Adrenal gland (tissue), 12 donors: ENCODE data around the gene TFEB. TPM values are rescaled to one million over a fixed set of nuclear protein-coding genes. Genes with fewer than 3 reads are reported as not detected.

Experiments
- DNase-seq, 7 donors: peaks; one replicate each; pipeline ENCODE4 v3.0.0-alpha.2; 2019 to 2020
- H3K27ac ChIP-seq, 5 donors: fragments of 200-600 bp; sonication (generic) in 4 of 5; 1 replicate in 3 of 5; 2 replicates in 2 of 5; pipeline versions ENCODE4 v1.5.1 to v1.8.0; 2016 to 2020; ENCODE audit warnings: mild to moderate bottlenecking in 1 of 5
- H3K27me3 ChIP-seq: fragments of 200-600 bp; 2 replicates; pipeline ENCODE4 v1.8.0; 2021
- H3K36me3 ChIP-seq, 2 donors: fragments of 200-600 bp; replicated peaks in 1 of 2; 1 replicate in 1 of 2; 2 replicates in 1 of 2; pipeline versions ENCODE4 v1.5.1 to v1.8.0; 2018 to 2022
- H3K4me1 ChIP-seq, 2 donors: fragments of 200-600 bp; replicated peaks in 1 of 2; 1 replicate in 1 of 2; 2 replicates in 1 of 2; pipeline versions ENCODE4 v1.5.1 to v1.8.0; 2018 to 2021
- H3K4me3 ChIP-seq, 4 donors: fragments of 200-600 bp; sonication (generic) in 3 of 4; one replicate each; pipeline ENCODE4 v1.5.1; 2016 to 2018
- H3K9me3 ChIP-seq, 3 donors: fragments of 200-600 bp; sonication (generic) in 1 of 3; replicated peaks in 1 of 3; 1 replicate in 2 of 3; 2 replicates in 1 of 3; pipeline versions ENCODE4 v1.5.1 to v1.8.0; 2016 to 2021
- POLR2A ChIP-seq, 2 donors: fragments of 450-650 bp; IDR thresholded peaks; one replicate each; pipeline ENCODE4 v1.6.1; 2017; ENCODE audit warnings: antibody characterized with exemption in 2 of 2, mild to moderate bottlenecking in 2 of 2, moderate library complexity in 1 of 2
- WGBS, 4 donors: extraction: QIAGEN DNeasy Blood & Tissue Kit in 2 of 4; methylation state at CpG; one replicate each; pipeline versions ENCODE4 v1.1.5 to v1.1.7; 2013 to 2017; 5-methylcytosine and 5-hydroxymethylcytosine counted together
- intact Hi-C, 2 donors: fragments of 100-400 bp; cut with DNase I; formaldehyde crosslinking; loops; one replicate each; pipeline versions ENCODE4 v1.14.1 to v1.15.0; 2022 to 2023
- polyA plus RNA-seq, 3 donors: library from polyadenylated mRNA; stranded (reverse); fragments of 200-250 nt in 2 of 3; fragments of 350-450 nt in 1 of 3; fragmentation: Illumina TruSeq in 1 of 3; extraction: RNeasy Lipid Tissue Mini Kit (QIAGEN cat#74804) in 1 of 3; gene quantifications; one replicate each; pipeline ENCODE4 v1.2.3, GENCODE V29; 2013 to 2014
- total RNA-seq, 9 donors: library from RNA; depleted of rRNA in 4 of 9; stranded (reverse); fragments of >200 nt in 4 of 9; fragments of 120-200 nt in 1 of 9; fragmentation: NEBNext Ultra II Directional in 1 of 9; extraction: Animal tissue kit (Norgen Biotek cat#: 25700) in 1 of 9; gene quantifications; one replicate each; pipeline versions ENCODE4 v1.1.0 to v1.2.4, GENCODE V29; 2013 to 2023
- TF ChIP-seq, protein P1 (sequence below), 6 experiments: fragments of 450-650 bp in 4 of 6; fragments of 200-600 bp in 2 of 6; sonication (generic) in 1 of 6; IDR thresholded peaks; 1 replicate in 5 of 6; 2 replicates in 1 of 6; pipeline versions ENCODE4 v1.5.1 to v1.8.0; 2016 to 2021; ENCODE audit warnings: antibody characterized with exemption in 6 of 6, mild to moderate bottlenecking in 2 of 6, moderate library complexity in 1 of 6
- donor health status: healthy with polysubstance abuse.
- donor health status: Bipolar disorder and iron deficiency.
- donor health status: DM: yes; HTN: yes; CAD: no.
- donor health status: DM: no; HTN: no; CAD: no.
- donor health status: DM: no; HTN: no; CAD: no.
- donor health status: DM: yes; HTN: yes; CAD: no.

Gene TFEB
- total and polyA plus RNA-seq, 12 donors = 2.1 to 47.2 (median 20.2) TPM

DNA sequence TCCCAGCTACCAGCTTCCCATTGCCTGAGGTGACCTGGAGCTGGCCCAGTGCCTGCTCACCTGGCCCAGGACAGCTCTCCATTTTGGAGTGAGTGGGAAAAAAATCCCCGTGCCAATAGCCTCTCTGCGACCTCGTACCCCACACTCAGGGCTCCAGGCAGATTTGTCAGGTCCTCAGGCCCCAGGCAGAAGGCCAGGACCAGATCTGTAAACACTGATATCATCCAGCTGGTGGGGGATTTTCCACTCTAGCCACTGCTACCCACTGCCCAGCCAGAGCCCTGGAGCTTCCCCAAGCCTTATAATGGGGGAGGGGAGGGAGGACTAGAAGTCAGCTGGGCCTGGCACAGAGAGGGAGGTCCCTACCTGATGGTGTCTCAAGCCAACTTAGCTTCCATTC is 13.1 kb upstream of the TFEB start:
- intact Hi-C loops = no loop called here
- WGBS, 4 donors = 78 to 87% (median 80%) methylated on average over 3 of the region's 3 CpGs
- Histone ChIP-seq H3K4me3 (no peak overlapping the region), H3K36me3 (no peaks in the 10 kb centered on the region), H3K4me1 (no peaks in the 10 kb centered on the region), H3K27me3 (no peaks in the 10 kb centered on the region), H3K9me3 (no peaks in the 10 kb centered on the region), H3K27ac (no peak overlapping the region)
- no peak for DNase-seq
- no peak for TF ChIP-seq POLR2A (IDR thresholded peaks at IDR 0.05)
- TF ChIP-seq, protein P1, sequence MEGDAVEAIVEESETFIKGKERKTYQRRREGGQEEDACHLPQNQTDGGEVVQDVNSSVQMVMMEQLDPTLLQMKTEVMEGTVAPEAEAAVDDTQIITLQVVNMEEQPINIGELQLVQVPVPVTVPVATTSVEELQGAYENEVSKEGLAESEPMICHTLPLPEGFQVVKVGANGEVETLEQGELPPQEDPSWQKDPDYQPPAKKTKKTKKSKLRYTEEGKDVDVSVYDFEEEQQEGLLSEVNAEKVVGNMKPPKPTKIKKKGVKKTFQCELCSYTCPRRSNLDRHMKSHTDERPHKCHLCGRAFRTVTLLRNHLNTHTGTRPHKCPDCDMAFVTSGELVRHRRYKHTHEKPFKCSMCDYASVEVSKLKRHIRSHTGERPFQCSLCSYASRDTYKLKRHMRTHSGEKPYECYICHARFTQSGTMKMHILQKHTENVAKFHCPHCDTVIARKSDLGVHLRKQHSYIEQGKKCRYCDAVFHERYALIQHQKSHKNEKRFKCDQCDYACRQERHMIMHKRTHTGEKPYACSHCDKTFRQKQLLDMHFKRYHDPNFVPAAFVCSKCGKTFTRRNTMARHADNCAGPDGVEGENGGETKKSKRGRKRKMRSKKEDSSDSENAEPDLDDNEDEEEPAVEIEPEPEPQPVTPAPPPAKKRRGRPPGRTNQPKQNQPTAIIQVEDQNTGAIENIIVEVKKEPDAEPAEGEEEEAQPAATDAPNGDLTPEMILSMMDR (IDR thresholded peaks at IDR 0.05) = no peak

DNA sequence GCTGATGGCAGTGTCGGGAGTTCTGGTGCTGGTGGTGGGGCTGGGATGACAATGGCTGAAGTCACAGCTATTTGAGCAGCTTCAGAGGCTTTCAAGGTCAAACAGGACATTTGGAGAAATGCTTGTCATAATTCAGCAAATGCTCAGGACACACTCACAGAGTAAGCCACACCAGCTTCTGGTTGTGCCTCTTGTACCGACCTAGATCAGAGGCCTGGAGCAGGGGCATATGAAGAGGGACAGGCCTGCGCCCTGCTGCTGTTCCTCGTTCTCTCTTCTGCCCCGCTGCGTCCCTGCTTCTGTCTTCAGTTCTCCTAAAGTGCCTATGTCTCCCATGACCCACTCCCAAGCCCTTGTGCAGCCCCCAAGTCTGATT is 12.7 kb upstream of the TFEB start:
- no peaks in the 10 kb centered on the region for H3K36me3 ChIP-seq
- intact Hi-C loops = no loop called here

DNA sequence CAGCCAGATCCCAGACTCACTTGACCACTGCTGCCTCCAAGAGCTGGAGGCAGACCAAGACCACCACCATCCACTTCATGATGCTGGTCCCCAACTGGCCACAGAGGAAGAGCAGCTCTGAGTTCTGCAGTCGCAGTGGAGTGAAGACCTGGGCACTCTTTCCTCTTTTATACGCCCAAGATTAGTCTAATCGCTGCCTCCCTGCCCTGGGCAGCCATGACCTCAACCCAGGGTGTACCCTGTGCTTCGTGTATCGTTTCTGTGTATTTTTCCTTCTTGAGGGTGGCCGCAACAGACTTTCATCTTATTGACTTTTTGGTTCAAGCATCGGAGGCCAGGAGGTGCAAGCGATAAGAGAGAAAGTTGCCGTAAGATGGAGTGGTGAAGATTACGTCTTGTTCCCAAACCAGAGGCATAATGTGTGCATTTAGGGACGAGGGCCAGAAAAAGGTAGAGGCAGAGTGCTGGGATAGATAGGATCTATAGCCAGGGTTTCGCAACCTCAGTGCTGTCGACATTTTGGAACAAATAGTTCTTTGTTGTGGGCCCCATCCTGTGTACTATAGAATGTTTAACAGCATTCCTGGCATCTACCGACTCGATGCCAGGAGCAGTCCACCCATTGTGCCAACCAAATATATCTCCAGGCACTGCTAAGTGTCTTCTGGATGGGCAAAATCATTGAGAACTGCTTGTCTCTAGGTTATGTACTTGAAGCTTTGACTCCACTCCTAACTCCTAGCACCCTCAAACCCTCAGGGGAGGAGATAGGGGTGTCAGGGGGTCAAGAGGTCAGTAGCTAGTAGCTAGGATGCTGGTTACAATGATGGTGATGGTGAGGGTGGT is 12.1 kb upstream of the TFEB start, which contains the start of gene PGC:
Gene PGC (minus strand): TSS at position 142 of the 846 bp plus-strand sequence. CDS start 63 bp downstream, at position 79.
- intact Hi-C loops = no loop called here
- no peak for DNase-seq
- Histone ChIP-seq H3K9me3 (no peaks in the 10 kb centered on the region), H3K36me3 (no peaks in the 10 kb centered on the region), H3K4me3 (no peak within 1 kb of the TSS), H3K27me3 (no peaks in the 10 kb centered on the region), H3K4me1 (no peaks in the 10 kb centered on the region), H3K27ac (no peak within 1 kb of the TSS)
- WGBS, 4 donors = 88 to 94% (median 91%) methylated on average over 15 of the region's 15 CpGs
- TF ChIP-seq POLR2A (IDR thresholded peaks at IDR 0.05) = no peak
- TF ChIP-seq, protein P1 (IDR thresholded peaks at IDR 0.05) = no peak

More for the DNA sequence above, 12.7 kb upstream of the TFEB start:
- WGBS, 4 donors = 86 to 89% (median 88%) methylated on average over 6 of the region's 6 CpGs
- H3K4me1 ChIP-seq = no peaks in the 10 kb centered on the region
- no peak overlapping the region for H3K4me3 ChIP-seq
- H3K27ac ChIP-seq = no peak overlapping the region
- H3K27me3 ChIP-seq = no peaks in the 10 kb centered on the region
- TF ChIP-seq POLR2A (IDR thresholded peaks at IDR 0.05) = no peak
- TF ChIP-seq, protein P1 (IDR thresholded peaks at IDR 0.05) = no peak
- DNase-seq = no peak
- no peaks in the 10 kb centered on the region for H3K9me3 ChIP-seq

DNA sequence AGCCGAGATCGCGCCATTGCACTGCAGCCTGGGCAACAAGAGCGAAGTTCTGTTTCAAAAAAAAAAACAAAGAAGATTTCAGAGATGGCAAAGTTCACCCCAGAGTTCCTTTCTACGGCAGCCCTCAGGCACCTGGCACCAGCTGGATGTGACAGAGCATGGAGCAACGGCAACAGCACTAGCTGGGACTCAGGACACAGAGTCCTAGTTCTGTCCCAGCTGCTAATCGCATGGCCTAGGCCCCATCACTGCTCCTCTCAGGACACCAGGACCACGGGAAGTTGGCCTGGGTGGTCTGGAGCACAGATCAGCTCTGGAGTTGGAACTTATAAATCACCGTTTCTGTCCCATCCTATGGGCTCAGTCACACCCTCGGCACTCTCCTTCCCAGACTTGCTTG is 10.7 kb upstream of the TFEB start:
- no peak for TF ChIP-seq POLR2A (IDR thresholded peaks at IDR 0.05)
- TF ChIP-seq, protein P1 (IDR thresholded peaks at IDR 0.05) = no peak
- DNase-seq = no peak
- no peaks in the 10 kb centered on the region for H3K36me3 ChIP-seq
- H3K4me1 ChIP-seq = no peaks in the 10 kb centered on the region
- no peaks in the 10 kb centered on the region for H3K9me3 ChIP-seq
- no peak overlapping the region for H3K27ac ChIP-seq
- intact Hi-C loops = no loop called here
- 93 to 96% (median 96%) methylated on average over 9 to 10 of the region's 10 CpGs for WGBS, 4 donors
- no peak overlapping the region for H3K4me3 ChIP-seq
- H3K27me3 ChIP-seq = no peaks in the 10 kb centered on the region
